Pons (tissue), 1 donor: Measurements from ENCODE around the gene LMF2.

Experiments used
- DNase-seq: peaks from one replicate; pipeline ENCODE4 v3.0.0-alpha.2; 2016; ENCODE audit warnings: low spot score

The LMF2 gene

DNA sequence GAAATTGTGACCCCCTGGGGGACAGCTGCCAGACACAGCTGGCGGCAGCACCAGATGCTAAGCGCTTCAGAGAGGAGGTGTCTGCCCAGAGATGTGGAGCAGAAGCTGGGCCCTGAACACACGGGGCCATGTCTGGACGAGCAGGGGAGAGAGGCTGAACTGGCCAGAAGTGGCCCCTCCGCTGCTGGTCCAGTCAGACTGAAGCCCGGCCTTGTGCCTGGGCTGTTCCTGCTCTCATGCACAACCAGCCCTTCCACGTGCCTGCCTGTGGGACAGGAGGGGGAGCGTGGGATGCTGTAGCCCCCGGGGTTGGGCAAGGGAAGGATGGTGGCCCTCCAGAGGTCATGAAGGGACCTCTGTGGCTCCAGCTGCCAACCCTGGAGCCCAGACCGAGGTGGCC lies 24.4 kb downstream of the LMF2 start:
- DNase-seq, result no peak

GRCh38 chr22:50482107-50483074 lies 25.1 kb downstream of the LMF2 start:
- no peak for DNase-seq

- no peak for DNase-seq
These were observed 25.9 kb downstream of the LMF2 start, which contains the start of gene ADM2 for GRCh38 chr22:50481440-50482106. Gene ADM2, plus strand, starts transcription at chr22:50481543. Its CDS starts 305 bp downstream, at chr22:50481848.

DNA sequence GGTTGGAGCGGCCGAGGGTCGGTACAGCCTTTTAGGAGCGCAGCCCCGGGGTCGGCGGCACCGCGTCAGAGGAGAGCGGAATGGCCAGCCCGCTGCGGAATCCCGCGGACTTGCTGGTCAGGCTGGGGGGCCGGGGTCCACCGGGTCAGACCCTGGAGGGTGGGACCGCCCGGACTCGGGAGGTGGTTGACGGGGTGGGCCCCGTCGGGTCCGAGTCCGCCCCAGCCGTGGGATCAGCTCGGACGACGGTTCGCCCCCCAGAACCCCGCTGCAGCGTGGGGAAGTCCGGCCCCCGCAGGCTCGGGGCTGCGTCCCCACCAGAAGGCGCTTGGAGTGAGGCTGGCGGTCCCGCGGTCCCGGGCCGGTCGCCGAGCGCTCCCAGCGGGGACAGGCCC lies 26.5 kb downstream of the LMF2 start:
- DNase-seq, result no peak

- no peak for DNase-seq
These were observed 27.8 kb downstream of the LMF2 start for GRCh38 chr22:50479721-50480120.

DNA sequence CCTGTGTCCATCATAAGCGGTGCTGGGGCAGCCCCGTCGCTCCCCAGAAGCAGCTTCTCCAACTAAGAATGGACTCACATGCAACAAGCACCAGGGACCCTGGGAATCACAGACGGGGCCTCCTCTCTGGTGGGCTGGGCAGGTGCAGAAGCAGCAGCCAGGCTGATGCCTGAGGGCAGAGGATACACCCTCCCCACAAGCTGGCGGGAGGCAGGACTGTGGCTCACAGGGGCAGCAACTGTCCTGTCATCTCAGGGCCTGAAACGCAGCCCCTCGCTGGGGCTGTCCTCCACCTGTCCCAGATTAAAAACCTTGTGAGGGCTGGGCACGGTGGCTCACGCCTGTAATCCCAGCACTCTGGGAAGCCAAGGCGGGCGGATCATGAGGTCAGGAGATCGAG lies 29.6 kb downstream of the LMF2 start:
- no peak for DNase-seq

GRCh38 chr22:50476868-50477267 lies 30.6 kb downstream of the LMF2 start:
- DNase-seq, result no peak

GRCh38 chr22:50475652-50476002 lies 31.9 kb downstream of the LMF2 start:
- no peak for DNase-seq

GRCh38 chr22:50474710-50475651 lies 32.5 kb downstream of the LMF2 start, which contains the start of gene SBF1:
Gene SBF1, minus strand, starts transcription at chr22:50475035. Its CDS starts 195 bp downstream, at chr22:50474840.
- DNase-seq, result peak; percentile 88

- no peak for DNase-seq
These were observed 33.4 kb downstream of the LMF2 start for GRCh38 chr22:50473855-50474671.

DNA sequence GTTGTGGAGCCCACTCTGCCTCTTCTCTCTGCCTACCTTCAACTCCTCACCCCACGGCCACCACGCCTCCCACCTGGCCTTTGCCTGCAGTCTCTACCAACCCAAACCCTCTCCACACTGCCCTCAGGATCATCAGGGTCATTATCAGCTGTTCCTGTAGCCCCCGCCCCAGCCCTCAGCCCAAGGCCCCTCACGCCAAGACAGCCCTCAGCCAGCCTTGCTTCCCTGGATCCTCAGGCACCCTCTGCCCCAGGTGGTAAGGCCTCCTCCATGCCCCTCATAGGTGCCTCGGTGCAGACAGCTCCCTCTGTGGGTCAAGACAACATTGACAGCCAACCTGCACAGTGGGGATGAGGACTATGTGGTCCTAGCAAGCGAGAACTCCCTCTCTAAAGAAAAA lies 34.4 kb downstream of the LMF2 start:
- DNase-seq, result no peak

- no peak for DNase-seq
These were observed 35.5 kb downstream of the LMF2 start for GRCh38 chr22:50471962-50472361.

DNA sequence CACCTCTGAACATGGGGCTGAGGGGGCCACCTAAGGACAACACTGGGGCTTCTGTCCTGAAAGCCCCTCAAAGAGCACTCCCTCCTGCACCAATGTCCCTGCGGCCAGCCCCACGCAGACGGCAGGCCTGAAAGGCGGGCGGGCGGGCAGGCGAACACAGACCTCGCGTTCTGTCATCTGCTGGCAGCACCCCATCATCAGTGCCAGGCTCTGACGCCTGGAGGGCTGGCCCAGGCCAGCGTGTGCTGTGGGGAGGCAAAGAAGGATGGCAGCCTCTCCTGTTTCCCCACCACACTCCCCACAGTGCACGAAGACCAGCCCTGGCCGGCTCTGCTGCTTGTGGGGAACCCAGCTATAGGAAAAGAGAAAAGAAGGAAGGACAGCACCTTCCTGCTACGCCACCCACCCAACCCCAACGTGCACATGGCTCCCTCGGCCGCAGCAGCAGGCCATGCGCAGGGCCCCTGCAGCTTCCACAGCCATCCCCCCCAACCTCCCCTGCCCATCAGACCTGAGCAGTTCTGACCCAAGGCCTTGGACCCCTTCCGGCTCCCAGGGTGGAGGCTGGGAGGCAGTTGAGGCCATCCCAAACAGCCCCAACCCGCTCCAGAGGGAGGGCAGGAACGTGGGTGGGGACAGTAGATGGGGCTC lies 36.2 kb downstream of the LMF2 start:
- peak; percentile 80 for DNase-seq

DNA sequence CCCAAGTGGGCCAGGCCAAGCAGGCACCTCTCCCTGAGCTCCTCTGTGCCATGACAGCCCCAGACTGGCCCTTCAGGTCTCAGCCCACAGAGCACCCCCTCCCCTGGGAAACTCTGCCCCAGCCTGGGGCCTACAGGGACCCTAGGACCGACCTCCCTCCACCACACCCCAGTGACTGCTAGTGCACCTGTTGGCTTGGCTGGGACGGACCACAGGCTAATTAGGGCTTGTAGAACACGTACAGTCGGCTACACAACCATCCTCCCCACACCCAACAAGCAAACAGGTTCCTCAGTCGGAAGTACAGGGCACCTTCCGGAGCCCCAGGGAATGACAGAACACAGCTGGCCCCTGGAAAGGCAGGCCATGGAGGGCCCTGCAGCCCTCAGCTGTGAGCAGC lies 37.0 kb downstream of the LMF2 start:
- DNase-seq, result no peak

GRCh38 chr22:50469377-50470305 lies 37.9 kb downstream of the LMF2 start:
- no peak for DNase-seq

DNA sequence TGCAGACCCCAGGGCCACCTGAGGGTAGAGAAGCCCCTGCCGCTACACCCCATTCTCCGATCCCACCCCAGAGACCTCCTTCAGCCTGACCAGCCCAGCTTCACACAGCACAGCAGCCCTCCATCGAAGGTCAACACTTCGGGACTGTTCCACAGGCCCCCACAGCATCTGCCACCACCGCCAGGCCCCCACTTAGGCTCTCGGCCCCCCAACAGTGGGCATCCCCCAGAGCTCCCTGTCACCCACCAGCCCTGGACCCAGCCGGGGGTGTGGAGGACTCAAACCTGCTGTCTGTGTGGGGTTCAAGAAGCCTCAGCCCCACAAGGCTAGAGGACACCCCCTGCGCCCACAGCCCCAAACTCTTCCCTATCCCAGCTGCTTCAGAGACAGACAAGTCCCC lies 38.9 kb downstream of the LMF2 start:
- DNase-seq, result no peak

- DNase-seq, result no peak
These were observed 39.6 kb downstream of the LMF2 start for GRCh38 chr22:50467773-50468440.

DNA sequence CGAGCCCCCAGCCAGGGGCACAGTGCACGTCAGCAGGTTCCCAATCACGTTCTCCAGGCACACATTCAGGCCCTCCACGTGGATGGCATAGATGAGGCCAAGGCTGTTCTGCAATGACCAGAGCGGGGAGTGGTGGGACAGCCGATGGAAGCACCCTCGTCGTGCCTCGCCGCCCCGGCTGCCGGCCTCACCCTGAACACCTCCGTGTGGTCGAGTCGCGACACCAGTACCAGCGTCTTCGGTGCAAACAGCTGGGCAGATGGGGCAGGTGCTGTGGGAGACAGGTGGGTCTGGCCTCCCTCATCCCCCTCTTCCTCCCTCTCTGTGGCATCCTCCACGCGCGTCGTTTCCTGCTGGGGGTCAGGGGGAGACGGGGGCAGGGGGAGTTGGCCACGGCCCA lies 40.2 kb downstream of the LMF2 start:
- no peak for DNase-seq
